HG03460 (cell line): Measurements from ENCODE around the gene ANKRD33B.
"Not testable (repeated sequence)": the region's sequence is repeated elsewhere in the genome, so short reads cannot be mapped to it uniquely, and the experiment has no call there.

Experiments used
- ATAC-seq: cut with Tn5 transposase; IDR thresholded peaks from one replicate; pipeline ENCODE4 v1.9.1; 2021; ENCODE audit not compliant: unreplicated experiment

ANKRD33B gene

DNA sequence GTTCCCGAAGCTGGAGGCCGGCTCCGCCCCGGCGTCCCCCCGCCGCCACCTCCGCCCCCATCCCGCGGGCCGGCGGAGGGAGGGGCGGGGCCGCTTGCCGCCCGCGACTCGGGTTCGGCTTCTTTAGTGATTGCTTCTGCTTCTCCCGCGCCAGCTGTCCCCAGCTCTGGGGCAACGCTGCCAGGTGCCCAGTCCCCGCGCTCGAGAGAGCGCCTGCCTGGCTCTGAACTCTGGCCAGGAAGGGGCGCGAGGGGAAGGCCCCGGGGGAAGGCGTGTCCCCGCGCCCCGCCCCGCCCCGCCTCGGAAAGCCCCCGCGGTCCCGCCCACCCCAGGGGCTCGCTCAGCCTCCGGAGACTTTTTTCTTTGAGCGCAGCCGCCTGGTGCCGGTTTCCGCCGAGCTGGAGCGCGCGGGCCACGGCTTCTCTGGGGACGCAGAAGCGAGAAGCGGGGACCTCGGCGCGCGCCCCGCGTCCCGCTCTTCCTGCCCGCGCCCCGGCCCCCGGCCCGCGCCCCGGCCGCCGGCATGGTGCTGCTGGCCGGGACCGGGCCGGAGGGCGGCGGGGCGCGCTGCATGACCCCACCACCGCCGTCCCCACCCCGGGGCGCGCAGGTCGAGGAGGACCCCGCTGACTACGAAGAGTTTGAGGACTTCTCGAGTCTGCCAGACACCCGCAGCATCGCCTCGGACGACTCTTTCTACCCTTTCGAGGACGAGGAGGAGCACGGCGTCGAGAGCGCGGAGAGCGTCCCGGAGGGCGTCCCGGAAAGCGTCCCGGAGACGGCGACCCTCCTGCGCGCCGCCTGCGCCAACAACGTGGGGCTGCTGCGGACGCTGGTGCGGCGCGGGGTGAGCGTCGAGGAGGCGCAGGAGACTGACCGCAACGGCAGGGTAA is at the start of gene ANKRD33B:
ANKRD33B (plus strand) TSS at position 126 of the 893 bp plus-strand sequence; CDS start at position 524, 398 bp downstream.
- peak; percentile 48 for ATAC-seq

GRCh38 chr5:10514572-10514971 is 49.3 kb upstream of the ANKRD33B start:
- ATAC-seq = not testable (repeated sequence)

GRCh38 chr5:10515492-10515891 is 48.4 kb upstream of the ANKRD33B start:
- no peak for ATAC-seq

GRCh38 chr5:10518347-10518746 is 45.5 kb upstream of the ANKRD33B start:
- ATAC-seq = no peak

DNA sequence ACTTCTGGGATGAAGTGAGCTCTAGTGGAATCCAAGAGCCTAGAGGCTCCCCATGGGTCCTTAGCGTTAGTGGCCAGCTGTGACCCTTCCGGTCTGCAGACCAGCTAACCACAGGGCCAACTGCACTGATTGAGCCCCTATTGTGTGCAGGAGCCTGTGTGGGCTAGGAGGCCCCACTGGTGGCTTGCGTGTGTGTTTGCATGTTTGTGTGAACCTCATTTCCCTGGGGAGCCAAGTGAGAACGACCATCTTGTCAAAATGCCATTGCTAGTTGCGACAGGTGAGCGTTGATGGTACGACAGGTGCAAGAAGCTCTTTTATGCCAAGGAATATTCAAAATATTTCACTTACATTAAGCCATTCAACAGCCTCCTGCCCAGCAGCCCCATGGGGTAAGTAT is 44.1 kb upstream of the ANKRD33B start:
- ATAC-seq = no peak

GRCh38 chr5:10520706-10521105 is 43.2 kb upstream of the ANKRD33B start:
- ATAC-seq = no peak

DNA sequence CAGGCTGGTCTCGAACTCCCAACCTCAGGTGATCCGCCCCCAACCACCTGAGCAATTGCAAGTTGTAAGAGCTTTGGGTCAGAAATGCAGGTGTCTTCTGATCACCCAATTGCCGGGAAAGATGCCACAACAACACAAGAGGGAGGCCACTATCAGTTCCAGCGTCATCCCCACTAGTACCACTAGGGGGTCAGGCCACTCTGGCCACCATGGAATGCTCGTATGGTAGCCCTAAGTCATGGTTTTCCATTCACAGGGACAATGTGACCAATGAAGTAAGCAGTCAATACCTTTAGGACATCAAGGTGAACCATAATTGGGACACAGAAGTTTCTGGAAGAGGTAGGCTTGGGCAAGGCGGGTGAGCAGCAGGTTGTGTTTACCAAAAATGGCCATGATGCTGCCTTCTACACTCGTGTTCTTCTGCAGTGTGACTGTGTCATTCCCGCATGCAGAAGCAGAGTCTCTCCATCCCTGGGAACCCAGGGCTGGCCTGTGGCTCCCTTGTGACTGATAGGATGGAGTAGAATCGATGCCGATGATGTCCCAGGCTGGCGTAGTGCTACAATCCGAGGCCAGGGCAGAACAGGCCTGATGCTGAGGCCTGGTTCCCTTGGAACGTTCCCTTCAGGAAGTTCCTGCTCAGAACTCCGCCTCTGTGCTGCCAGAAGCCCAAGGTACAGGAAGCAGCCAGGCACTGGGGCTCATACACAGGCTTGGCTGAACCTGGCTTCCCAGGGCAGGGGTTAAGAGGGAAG is 42.2 kb upstream of the ANKRD33B start:
- ATAC-seq = no peak

GRCh38 chr5:10522224-10522611 is 41.7 kb upstream of the ANKRD33B start:
- ATAC-seq = no peak

- ATAC-seq = no peak
Measured at GRCh38 chr5:10524376-10525123, 39.3 kb upstream of the ANKRD33B start.

DNA sequence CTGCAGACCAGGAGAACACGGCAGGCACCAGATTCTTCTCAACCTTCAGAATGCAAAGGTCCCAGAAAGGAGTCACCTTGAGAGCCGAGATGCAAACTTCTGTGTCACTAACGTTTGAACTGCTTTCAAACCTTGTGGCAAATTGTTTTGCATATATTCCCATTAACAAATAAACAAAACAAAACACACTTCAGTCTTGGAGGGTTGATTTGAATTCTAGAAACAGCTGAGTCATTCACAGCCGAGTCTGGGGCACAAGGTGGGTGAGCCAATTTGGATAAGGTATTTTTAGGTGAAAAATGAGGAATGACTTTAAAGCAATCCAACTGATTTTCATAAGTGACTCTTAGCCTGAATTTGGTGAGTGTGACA is 38.8 kb upstream of the ANKRD33B start:
- peak; percentile 49 for ATAC-seq

DNA sequence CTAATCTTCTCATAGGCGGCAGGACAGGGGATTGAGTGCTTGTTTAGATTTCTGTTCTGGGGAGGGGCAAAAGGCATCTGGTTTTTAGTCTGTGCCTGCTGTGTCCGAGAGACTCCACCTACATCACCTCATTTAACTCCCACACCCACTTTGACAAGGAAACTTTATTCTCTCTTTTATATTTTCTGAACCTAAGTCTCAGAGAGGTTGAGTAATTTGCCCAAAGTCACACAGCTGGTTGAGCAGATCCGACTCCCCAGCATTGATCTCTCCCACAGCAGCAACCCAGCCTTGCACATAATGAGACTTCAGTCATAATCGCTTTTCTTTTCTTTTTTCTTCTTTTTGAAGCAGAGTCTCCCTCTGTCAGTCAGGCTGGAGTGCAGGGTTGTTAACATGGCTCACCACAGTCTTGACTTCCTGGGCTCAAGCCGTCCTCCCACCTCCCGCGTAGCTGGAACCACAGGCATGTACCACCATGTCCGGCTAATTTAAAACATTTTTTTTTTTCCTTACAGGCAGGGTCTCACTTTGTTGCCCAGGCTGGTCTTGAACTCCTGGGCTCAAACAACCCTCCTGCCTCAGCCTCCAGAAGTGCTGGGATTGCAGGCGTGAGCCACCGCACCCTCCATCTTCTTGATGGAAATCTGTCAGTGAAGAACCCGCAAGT is 36.5 kb upstream of the ANKRD33B start:
- ATAC-seq = no peak

DNA sequence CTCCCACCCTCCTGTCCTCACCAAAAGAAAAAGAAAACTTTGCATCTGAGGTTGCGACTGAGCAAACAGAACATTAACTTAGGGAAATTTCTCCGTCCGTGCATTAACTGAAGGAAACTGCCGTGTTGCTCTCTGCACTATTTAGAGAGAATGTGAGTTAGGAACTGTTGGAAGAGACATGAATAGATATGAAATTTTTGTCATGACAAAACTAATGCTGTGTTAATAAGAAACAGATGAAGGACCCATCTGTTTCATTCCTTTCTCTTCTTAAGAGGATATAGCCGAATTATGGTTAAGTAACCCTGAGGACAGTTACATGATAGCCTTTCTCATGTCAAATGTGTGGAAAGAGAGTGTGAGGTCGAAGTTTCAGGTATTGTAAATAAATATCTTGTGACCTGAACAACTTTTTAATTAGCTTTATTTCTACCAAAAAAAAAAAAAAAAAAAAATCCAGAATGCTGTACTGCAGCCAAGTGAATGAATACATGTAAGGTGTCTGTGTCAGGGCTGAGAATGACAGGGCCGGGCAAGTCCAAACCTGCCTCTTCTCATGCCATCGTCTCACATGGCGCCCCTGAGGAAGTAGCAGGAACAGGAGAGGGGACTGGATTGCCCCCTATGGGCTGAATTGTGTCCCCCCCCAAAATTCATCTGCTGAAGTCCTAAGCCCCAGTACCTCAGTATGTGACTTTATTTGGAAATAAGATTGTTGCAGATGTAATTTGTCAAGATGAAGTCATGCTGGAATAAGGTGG is 35.6 kb upstream of the ANKRD33B start:
- no peak for ATAC-seq

DNA sequence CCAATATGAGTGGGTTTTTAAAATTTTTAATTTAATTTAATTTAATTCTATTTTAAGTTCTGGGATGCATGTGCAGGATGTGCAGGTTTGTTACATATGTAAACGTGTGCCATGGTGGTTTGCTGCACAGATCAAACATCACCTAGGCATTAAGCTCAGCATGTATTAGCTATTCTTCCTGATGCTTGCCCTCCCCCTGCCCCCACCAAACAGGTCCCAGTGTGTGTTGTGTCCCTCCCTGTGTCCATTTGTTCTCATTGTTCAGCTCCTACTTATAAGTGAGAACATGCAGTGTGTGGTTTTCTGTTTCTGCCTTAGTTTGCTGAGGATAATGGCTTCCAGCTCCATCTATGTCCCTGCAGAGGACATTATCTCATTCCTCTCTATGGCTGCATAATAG is 35.0 kb upstream of the ANKRD33B start:
- no peak for ATAC-seq

GRCh38 chr5:10530601-10531320 is 33.1 kb upstream of the ANKRD33B start:
- no peak for ATAC-seq

GRCh38 chr5:10532421-10532820 is 31.4 kb upstream of the ANKRD33B start:
- ATAC-seq = no peak

- no peak for ATAC-seq
Measured at GRCh38 chr5:10533226-10533625, 30.6 kb upstream of the ANKRD33B start.

DNA sequence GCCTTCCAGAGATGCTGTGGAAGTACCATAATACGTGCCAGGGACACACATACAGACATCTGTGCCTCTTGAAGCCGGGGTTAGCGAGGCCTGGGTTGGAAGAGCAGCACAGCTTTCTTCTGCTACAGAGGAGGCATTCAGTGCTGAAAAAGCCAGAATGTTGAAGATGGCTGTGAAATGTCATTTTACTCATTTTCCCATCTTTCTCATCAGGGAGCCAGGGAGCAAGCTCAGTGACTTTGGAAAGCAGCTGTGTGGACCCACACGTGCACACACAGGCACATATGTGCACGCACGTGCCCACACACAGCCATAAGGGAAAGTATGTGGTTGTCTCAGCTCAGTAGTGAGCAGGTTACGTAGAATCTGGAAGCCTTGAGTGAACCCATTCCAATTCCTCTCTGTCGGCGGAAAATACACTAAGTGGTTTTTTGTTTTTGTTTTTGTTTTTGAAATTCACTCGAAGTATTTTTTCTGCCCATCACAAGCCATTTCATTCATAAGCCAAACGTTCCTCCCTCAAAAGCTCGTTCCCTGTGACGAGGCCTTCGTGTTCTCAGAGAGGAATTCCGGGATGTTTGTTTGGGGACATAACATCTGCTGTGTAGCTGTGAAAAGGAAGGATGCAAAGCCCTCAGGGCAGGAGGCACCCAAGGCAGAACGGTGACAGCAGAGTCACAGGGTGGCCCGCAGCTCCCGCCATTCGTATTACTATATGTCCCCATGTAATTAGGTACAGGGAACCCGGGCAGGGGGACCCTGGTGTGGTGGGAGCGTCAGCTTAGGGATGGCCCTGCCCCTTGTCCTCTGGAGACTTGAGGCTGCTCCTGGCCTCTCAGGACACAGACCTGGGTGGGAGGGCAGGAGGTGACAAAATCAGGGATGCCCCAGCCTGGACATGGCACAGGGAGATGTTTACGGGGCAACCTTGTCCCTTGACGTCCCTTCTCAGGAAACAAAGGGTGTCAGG is 29.0 kb upstream of the ANKRD33B start:
- no peak for ATAC-seq

DNA sequence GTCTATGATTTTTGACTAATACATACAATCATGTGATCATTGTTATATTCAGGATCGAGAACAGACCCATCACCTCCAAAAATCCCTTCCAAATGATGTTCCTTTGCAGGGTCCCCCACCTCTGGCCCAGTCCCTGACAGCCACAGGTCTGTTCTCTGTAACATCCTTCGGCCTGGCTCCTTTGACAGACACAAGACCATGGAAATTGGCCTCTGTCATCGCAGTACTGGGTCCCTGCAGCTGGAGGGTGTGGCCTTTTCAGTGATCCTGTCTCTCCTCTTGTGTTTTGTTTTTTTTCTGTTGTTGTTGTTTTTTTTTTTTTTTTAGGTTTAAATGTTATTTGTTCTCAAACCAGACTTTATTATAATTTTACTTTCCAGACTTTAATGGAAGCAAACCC is 27.4 kb upstream of the ANKRD33B start:
- ATAC-seq = no peak
